GM15510 (cell line): ENCODE results near the gene POLR2H.

ENCODE experiments used
- POLR2A ChIP-seq: IDR thresholded peaks from 3 replicates; pipeline ENCODE4 v1.6.1; 2011; ENCODE audit warnings: borderline replicate concordance; ENCODE audit not compliant: insufficient read length; ENCODE audit errors: extremely low read depth

POLR2H gene

DNA sequence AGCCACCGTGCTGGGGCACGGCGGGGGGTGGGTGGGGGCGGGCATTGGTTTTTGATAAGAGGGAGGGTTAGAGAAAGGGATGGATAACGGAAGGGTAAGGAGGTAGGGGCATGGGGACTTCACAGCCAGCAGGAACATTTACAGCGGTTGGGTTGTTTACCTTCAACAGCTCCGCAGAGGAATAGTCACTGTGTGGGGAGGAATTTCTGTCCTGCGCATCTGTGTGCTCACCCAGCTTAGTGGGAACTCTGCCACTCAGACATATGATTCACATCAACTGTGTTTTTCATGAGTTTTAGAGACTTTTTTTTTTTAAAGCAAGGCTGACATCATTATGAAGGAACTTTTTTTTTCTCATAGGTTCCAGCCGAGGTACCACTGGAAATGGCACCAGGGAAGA, 37.9 kb downstream of the POLR2H start:
- no peak for TF ChIP-seq POLR2A

DNA sequence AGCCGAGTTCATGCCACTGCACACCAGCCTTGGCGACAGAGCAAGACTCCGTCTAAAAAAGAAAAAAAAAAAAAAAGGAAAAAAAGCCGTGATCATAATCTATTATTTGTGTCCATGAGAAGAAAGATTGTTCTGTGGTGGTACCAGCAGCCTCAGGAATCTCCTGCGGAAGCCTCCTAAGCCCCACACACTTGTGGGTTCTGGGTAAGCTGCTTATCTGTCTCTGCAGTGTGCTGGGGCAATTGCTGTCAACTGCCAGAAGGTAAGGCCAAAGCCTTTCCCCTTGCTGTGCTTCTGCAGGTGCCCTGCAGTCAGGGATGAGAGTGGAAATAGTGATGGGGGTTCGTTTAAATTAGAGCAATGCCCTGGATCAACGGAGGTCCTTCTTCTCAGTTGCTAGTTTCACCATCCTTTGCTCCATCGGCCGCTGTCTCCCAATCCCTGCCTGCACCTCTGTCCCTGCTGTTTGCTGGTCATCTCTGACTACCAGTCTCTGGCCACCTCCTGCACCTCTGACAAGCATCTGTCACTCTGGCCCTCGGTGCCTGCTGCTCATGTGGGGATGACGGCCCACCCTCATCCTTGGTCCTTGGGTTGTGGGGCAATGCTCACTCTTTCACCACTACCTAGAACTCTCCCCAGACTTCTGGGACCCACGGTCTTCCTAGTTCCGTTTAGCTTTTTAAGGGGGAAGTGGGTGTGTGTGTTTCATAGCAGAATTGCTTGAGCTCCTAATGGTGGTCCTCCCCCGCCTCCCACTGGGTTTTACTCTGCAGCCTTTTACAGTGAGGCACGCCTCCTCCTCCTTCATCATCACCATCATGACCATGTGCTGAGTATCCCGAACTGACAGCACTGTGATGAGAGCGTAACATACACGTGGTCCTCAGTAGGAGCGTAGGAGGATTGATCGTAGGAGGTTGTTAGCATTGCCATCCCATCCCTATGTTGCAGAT, 43.8 kb downstream of the POLR2H start:
- TF ChIP-seq POLR2A, result no peak

DNA sequence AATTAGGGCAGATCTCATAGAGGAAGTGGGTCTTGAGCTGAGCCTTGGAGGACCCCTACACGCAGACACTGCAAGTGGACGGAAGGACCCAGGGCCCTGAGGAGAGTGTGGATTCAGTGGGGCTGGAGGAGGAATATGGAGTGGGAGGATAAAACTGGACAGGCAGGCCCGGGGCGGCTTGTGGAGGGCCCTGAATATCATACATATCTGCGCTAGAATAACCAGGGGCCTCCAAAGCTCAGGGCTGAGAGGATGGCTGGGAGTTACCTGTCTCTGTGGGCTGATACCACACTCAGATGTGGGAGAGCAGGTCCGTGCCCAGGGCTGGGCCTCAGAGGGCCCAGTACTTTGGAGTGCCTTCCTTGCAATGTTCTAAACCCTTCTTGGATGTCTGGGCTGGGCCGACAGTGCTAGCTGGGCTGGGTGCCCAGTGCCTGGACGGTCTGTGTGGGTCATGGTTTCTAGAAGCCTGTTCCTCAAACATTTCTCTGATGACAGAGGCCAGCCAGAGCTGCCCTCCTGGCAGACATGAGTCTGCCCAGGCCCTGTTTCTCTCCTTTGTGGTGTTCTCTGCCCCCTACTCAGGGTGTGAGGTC, 47.9 kb downstream of the POLR2H start:
- no peak for TF ChIP-seq POLR2A

DNA sequence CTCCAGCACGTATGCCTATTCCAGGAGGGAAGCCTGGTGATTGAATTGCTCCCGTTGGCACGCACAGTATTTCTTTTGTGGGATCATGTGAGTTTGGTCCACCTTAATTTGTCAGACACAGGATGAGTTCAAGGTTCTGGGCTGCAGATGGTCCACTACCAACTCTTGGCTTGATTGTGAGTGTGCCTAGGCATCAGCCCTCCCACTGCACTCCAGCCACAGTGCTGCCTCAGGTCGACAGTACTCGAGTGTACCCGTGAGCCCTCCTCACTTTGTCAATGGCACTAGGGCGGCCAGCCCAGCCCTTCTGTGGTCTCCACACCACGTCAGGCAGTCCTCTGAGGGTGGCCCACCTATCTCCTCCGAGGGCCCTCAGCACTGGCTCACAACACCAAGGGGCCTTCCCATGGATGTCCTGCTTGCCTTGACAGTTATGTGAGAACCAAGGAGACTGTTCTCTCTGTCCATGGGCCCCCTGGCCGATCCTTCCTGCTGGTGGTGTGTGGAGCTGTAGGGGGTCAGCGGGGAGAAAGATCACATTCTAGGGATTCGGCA, 48.5 kb downstream of the POLR2H start:
- TF ChIP-seq POLR2A, result no peak

DNA sequence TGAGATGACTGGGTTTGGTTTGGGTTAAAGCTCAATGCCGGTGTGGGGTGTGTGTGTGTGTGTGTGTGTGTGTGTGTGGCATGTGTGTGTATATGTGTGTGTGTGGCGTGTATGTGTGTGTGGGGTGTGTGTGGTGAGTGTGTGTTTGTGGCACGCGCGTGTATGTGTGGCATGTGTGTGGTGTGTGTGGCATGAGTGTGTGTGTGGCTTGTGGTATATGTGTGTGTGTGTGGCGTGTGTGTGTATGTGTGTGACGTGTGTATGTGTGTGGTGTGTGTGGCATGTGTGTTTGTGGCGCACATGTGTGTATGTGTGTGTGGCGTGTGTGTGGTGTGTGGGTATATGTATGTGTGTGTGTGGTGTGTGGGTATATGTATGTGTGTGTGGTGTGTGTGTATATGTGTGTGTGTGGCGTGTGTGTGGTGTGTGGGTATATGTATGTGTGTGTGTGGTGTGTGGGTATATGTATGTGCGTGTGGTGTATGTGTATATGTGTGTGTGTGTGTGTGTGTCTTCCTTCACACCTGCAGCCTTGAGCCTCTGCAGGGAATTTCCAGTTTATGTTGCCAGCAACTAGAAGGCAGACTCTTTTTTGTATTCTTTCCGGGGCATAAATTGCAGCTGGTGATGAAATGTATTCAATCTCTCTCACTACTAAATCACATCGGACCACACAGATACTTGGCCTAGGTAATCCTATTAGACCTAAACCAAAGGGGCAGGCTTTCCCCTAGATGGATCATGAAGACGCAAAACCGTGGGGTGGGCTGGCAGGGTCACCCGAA, 53.1 kb downstream of the POLR2H start:
- no peak for TF ChIP-seq POLR2A

DNA sequence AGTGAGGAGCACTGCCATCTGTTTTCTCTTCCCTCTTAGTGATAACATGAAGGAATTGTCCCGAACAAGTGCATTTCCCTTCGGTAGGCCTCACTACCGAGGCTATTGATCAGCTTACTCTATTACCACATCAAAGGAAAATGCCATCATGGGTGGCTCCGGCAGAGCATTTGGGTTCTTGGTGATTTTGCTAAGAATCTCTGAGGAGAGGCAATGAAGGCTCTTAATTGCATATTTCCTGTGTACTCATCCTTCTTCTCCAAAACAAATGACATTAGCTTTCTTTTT, 53.6 kb downstream of the POLR2H start:
- no peak for TF ChIP-seq POLR2A

DNA sequence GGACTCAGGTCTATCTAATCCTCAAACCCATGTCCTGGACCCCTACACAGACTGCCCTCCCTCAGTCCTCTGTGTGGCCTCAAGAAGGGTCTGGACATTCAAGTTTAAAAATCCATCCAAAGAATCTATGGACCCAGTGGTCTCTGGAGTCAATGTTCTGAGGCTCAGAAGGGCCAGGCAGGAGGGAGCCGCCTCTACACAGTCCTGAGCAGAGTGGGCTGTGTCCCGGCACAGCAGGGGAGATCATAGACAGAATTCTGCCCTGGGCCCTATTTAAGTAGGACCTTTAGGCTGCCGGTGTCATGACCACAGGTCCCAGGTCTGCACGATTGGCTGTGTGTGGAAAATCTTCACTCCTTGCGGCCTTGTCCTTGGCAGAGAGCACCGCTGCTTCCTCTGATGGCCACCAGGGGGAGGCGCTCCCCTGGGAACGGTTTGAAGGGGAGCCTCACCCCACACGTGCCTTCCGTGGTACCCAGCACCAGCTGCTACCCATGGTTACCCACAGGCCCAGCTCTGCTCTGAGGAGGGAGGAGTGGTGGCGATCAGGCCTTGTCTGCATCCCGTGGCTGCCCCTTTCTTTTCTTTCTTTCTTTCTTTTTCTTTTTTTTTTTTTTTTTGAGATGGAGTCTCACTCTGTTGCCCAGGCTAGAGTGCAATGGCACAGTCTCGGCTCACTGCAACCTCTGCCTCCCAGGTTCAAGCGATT, 56.3 kb downstream of the POLR2H start:
- no peak for TF ChIP-seq POLR2A
